Mononuclear cell (primary cell): ENCODE results near the gene SLC6A4. TPM values are rescaled to one million over a fixed set of nuclear protein-coding genes. Genes with fewer than 3 reads are reported as not detected.

Source experiments
- H3K27me3 ChIP-seq: 2 replicates; pipeline ENCODE4 v1.6.0; 2011; ENCODE audit warnings: low read length, control low read depth; ENCODE audit not compliant: insufficient read depth
- H3K4me1 ChIP-seq: 2 replicates; pipeline ENCODE4 v1.5.1; 2011; ENCODE audit warnings: mild to moderate bottlenecking, low read length, control low read depth; ENCODE audit not compliant: insufficient read depth
- H3K4me3 ChIP-seq: 2 replicates; pipeline ENCODE4 v1.5.1; 2011; ENCODE audit warnings: mild to moderate bottlenecking, low read length, moderate library complexity
- H3K9me3 ChIP-seq: 2 replicates; pipeline ENCODE4 v1.5.1; 2011; ENCODE audit warnings: low read depth, mild to moderate bottlenecking, control low read depth, low read length
- total RNA-seq: library from RNA; depleted of rRNA; stranded (reverse); fragments of >200 nt; gene quantifications from one replicate; pipeline ENCODE4 v1.2.3, GENCODE V29; 2012

The SLC6A4 gene
- total RNA-seq, 1 donor, result 1.4 TPM

DNA sequence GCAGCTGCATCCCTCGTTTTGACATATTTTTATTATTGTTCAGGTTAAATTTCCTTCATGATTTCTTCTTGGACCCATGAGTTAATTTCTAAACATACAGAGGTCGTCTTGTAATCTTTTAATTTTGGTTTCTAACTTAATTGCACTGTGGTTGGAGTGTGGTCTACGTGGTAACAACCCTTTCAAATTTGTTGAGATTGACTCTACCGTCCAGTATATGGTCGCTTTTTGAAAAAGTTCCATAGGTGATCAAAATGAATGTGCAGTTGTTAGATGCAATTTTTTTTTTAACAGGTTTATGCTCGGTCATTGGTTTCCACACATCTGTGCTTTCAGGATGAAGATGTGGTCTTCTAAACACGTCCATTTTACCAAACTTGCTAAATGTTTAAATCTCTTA, 11.0 kb upstream of the SLC6A4 start:
- no peak overlapping the region for H3K4me3 ChIP-seq
- H3K4me1 ChIP-seq, result no peaks in the 10 kb centered on the region
- no peaks in the 10 kb centered on the region for H3K9me3 ChIP-seq
- H3K27me3 ChIP-seq, result no peaks in the 10 kb centered on the region

- Histone ChIP-seq H3K9me3 (no peaks in the 10 kb centered on the region), H3K27me3 (no peaks in the 10 kb centered on the region), H3K4me1 (no peaks in the 10 kb centered on the region), H3K4me3 (no peak overlapping the region)
These were observed 9.4 kb upstream of the SLC6A4 start for GRCh38 chr17:30244853-30245385.

GRCh38 chr17:30243568-30243967, 8.1 kb upstream of the SLC6A4 start:
- H3K27me3 ChIP-seq, result peaks cover 6% of the 10 kb centered on the region
- H3K4me3 ChIP-seq, result no peak overlapping the region
- no peaks in the 10 kb centered on the region for H3K4me1 ChIP-seq
- H3K9me3 ChIP-seq, result no peaks in the 10 kb centered on the region

DNA sequence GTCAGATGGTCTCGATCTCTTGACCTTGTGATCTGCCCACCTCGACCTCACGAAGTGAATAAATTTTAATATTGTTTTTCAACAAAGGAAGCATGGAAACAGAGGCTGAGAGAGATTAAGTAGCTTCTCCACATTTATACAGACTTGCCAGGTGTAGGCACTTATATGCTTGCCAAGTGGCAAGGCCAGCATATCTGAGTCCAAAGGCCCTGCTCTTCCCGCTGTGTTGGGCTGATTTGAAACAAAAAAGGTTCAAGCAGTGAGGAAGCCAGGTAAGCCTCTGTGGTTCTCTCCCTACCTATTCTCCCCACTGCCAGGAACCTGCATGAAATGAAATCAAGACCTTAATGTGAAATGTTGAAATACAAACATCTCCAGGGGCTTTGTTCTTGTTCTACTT, 7.5 kb upstream of the SLC6A4 start:
- Histone ChIP-seq H3K27me3 (peaks cover 12% of the 10 kb centered on the region), H3K9me3 (no peaks in the 10 kb centered on the region), H3K4me3 (no peak overlapping the region), H3K4me1 (peaks cover 3% of the 10 kb centered on the region)

- no peaks in the 10 kb centered on the region for H3K9me3 ChIP-seq
- H3K4me3 ChIP-seq, result no peak overlapping the region
- H3K27me3 ChIP-seq, result peaks cover 28% of the 10 kb centered on the region
- H3K4me1 ChIP-seq, result peaks cover 15% of the 10 kb centered on the region
These were observed 5.6 kb upstream of the SLC6A4 start for GRCh38 chr17:30241051-30241450.

DNA sequence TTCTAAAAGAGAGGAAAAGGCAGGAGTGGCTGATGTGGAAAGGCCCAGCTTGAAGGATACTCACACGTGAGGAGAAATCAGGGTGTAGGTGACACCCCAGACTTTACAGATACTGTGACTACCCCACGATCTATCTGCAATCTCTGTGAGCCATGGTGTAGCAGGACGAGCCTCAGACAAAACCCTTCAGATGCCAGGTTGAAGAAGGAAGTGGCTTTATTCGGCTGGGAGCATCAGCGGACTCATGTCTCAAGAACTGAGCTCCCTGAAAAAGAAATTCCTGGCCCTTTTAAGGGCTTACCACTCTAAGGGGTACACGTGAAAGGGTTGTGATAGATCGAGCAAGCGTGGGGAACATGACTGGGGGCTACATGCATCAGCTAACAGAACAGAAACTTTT, 4.7 kb upstream of the SLC6A4 start:
- Histone ChIP-seq H3K27me3 (peaks cover 35% of the 10 kb centered on the region), H3K9me3 (no peaks in the 10 kb centered on the region), H3K4me1 (peaks cover 24% of the 10 kb centered on the region), H3K4me3 (no peak overlapping the region)

GRCh38 chr17:30239089-30239462, 3.6 kb upstream of the SLC6A4 start:
- Histone ChIP-seq H3K27me3 (peaks cover 46% of the 10 kb centered on the region), H3K9me3 (no peaks in the 10 kb centered on the region), H3K4me1 (peaks cover 28% of the 10 kb centered on the region), H3K4me3 (no peak overlapping the region)

DNA sequence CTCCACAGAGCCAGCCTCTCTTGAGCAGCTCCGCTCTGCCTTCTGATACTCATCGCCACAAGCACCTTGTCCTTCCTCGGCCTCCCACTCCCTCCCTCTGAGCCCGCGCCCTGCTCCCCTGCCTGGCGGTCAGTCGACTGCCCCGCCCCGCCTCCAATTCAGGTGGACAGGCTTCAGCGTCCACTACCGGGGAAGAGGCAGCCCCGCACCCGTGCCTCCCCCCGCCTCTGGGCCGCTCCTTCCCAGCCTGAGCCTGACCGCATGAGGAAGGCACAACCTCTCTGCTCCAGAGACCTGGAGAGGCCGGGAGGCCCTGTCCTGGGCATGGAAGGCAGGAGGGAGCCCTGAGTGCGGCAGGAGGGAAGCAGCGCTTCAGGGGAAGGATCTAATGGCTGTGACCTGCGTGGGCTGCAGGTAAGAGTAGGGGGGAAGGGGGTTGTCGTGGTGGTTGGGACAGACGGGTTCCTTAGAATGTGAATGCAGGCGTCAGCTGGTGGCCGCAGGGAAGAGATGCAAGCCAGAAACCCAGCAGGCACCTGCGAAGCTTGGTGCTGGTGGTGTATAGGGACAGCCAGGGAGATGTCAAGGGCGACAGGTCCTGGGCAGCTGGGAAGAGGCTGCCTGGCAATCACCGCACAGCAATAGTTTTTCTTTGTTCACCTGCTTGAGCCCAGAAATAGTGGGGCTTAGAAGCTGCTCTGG, 3.0 kb upstream of the SLC6A4 start:
- peaks cover 28% of the 10 kb centered on the region for H3K4me1 ChIP-seq
- H3K4me3 ChIP-seq, result no peak overlapping the region
- H3K27me3 ChIP-seq, result peaks cover 52% of the 10 kb centered on the region
- no peaks in the 10 kb centered on the region for H3K9me3 ChIP-seq

DNA sequence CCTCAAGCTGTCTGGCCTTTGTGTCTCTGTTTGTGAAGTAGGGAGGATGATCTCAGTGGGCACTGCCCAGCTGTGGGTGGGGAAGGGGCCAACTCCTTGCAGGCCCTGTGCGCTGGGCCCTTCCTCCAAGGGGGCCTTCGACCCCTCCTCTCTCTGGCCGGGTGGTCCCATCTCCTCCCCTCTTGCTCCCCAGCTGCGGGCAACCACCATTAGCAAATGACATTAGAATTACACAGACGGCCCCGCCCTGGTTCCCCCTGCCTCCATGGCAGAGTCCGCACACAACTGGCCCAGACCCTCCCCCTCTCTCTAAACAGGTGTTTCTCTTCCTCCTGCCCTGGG, 2.5 kb upstream of the SLC6A4 start:
- Histone ChIP-seq H3K4me1 (peaks cover 28% of the 10 kb centered on the region), H3K9me3 (no peaks in the 10 kb centered on the region), H3K27me3 (peaks cover 57% of the 10 kb centered on the region), H3K4me3 (no peak overlapping the region)

DNA sequence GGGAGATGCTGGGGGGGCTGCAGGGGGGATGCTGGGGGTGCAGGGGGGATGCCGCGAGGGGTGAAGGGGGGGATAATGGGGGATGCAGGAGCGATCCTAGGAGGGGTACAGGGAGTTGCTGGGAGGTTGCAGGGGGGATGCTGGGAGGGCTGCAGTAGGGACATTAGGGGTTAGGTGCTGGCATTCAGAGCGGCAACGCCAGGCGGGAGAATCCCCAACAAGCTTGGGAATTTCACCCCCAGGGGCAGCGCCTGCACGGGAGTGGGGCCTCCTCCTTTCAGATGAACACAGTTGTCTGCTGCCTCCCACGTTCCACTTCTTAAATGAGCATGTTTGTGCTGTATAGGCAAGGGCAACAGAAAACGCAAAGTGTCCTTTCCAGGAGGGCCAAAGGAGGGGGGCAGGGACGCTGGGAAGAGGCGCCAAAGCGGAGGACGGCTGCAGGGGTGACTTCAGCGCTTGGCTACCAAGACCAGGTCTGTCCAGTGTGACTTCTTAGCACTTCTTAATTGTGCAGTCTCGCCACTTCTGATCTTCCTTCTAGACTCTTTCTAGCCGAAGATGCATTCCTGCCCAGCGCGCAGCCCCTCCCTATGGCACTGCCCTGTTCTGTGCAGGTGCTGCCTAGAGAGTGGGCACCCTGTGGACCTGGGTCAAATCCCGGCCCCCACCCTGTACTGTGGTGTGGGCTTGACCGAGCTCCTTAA, 2.0 kb upstream of the SLC6A4 start:
- Histone ChIP-seq H3K4me1 (peaks cover 28% of the 10 kb centered on the region), H3K27me3 (peaks cover 58% of the 10 kb centered on the region), H3K9me3 (no peaks in the 10 kb centered on the region), H3K4me3 (no peak overlapping the region)

DNA sequence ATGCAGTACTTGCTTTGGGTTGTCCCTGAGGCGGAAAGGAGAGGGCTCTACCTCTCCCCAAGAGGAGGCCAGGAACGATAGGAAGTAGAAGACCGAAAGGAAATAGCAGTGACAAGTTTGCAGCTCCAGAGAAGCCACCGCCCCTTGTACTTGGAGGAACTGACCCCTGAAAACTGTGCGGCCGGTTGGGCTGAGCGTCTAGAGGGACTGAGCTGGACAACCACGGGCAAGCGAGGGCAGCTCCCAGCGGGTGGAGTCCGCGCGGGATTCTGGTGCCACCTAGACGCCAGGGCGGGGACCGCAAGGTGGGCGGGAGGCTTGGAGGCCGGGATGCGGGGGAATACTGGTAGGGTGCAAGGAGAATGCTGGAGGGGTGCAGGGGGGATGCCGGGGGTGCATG, 1.3 kb upstream of the SLC6A4 start:
- H3K9me3 ChIP-seq, result no peaks in the 10 kb centered on the region
- peaks cover 58% of the 10 kb centered on the region for H3K27me3 ChIP-seq
- no peak overlapping the region for H3K4me3 ChIP-seq
- peaks cover 28% of the 10 kb centered on the region for H3K4me1 ChIP-seq

GRCh38 chr17:30236297-30236624, 764 bp upstream of the SLC6A4 start:
- no peak overlapping the region for H3K4me3 ChIP-seq
- H3K4me1 ChIP-seq, result peaks cover 28% of the 10 kb centered on the region
- H3K27me3 ChIP-seq, result peaks cover 58% of the 10 kb centered on the region
- H3K9me3 ChIP-seq, result no peaks in the 10 kb centered on the region

- Histone ChIP-seq H3K9me3 (no peaks in the 10 kb centered on the region), H3K27me3 (peaks cover 58% of the 10 kb centered on the region), H3K4me3 (no peak overlapping the region), H3K4me1 (peaks cover 38% of the 10 kb centered on the region)
These were observed 533 bp downstream of the SLC6A4 start for GRCh38 chr17:30234964-30235363.

DNA sequence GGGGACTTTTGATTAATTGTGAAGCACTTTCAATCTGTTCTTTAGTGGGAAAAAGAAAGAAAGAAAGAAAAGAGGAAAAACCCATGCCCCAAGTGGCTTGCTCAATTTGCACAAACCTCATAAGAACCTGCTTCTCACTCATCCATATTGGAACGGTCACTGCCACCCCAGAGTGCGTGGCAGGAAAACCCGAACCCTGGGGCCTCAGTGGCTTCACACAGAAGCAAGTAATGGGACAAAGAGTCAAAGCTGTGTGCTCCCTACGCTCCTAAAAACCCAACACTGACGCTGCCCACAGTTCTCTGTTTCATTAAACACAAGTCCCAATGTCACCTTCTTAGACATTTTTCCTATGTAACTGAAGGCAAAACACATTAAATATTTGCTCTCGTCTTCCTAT, 1.2 kb downstream of the SLC6A4 start:
- no peak overlapping the region for H3K4me3 ChIP-seq
- H3K27me3 ChIP-seq, result peaks cover 58% of the 10 kb centered on the region
- H3K9me3 ChIP-seq, result no peaks in the 10 kb centered on the region
- peaks cover 38% of the 10 kb centered on the region for H3K4me1 ChIP-seq

DNA sequence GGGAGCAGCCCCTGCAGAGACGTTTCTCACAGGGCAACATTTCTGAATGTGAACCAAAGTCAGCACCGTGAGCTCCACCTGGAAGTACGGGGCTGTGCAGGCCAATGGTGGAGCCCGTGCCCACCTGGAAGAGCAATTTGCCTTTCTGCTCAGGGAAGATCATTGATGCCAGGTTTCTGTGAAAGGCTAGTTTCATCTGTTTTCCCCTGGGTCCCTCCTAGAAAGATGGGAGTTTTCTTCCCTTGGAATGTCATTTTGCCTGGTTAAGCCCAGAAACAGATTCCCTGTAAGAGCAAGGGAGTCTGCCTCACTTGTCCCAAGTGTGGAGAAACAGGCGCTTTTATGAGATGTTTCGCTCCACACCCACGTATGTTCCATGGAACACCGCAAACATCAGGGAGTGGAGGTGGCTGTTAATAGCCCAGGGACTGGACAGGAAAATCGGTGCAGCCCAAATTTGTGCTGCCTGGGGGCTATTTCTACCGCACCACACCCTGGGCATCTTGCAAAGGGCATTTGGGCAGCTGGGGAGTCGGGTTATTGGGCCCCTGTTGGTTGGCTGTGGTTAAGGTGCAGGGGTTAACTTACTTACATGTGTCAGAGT, 2.6 kb downstream of the SLC6A4 start:
- Histone ChIP-seq H3K9me3 (no peaks in the 10 kb centered on the region), H3K4me1 (peaks cover 35% of the 10 kb centered on the region), H3K4me3 (no peak overlapping the region), H3K27me3 (peaks cover 45% of the 10 kb centered on the region)
